Measurements from ENCODE around the gene TRAF3IP3. TPM values are rescaled to one million over a fixed set of nuclear protein-coding genes. Genes with fewer than 3 reads are reported as not detected.

TRAF3IP3 gene
- total RNA-seq, 1 donor from 2014 or later, result 0.85 TPM

DNA sequence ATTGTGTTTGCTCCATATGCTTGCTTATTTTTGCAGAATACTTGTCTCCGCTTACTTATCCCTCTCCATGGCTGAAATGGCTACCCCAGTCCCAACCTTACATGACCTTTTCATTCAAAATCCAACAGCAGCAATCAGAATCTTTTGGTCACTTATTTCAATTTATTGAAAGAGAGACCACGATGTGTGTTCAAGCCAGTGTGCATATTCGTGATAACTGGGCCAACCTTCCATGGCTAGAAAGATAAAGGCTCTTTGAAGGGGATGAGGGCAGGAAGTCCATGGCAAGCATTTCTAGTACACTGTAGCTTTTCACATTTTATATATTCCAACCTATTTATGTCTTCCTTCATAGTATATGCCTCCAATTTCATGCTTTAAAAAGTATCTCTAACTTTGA lies 28.1 kb upstream of the TRAF3IP3 start:
- H3K4me1 Mint-ChIP-seq, result peaks cover 2% of the 10 kb centered on the region
- H3K4me3 Mint-ChIP-seq, result no peak overlapping the region
- no peak for DNase-seq (ENCODE audit: low spot score in 2 of 2, unreplicated experiment in 2 of 2)
- H3K36me3 Mint-ChIP-seq, result no peaks in the 10 kb centered on the region
- H3K9me3 Mint-ChIP-seq, result no peaks in the 10 kb centered on the region
- peaks cover 13% of the 10 kb centered on the region for H3K27me3 Mint-ChIP-seq (ENCODE audit: low read depth)
- no peak overlapping the region for H3K27ac Mint-ChIP-seq
- TF ChIP-seq CTCF (IDR thresholded peaks at IDR 0.05; ENCODE audit: unreplicated experiment), result no peak

GRCh38 chr1:209728466-209728865 lies 27.4 kb upstream of the TRAF3IP3 start:
- Mint-ChIP-seq H3K27ac (no peak overlapping the region), H3K4me3 (no peak overlapping the region), H3K36me3 (no peaks in the 10 kb centered on the region), H3K4me1 (peaks cover 8% of the 10 kb centered on the region), H3K9me3 (no peaks in the 10 kb centered on the region), H3K27me3 (ENCODE audit: low read depth) (peaks cover 13% of the 10 kb centered on the region)
- DNase-seq (ENCODE audit: low spot score in 2 of 2, unreplicated experiment in 2 of 2), result no peak
- no peak for TF ChIP-seq CTCF (IDR thresholded peaks at IDR 0.05; ENCODE audit: unreplicated experiment)

DNA sequence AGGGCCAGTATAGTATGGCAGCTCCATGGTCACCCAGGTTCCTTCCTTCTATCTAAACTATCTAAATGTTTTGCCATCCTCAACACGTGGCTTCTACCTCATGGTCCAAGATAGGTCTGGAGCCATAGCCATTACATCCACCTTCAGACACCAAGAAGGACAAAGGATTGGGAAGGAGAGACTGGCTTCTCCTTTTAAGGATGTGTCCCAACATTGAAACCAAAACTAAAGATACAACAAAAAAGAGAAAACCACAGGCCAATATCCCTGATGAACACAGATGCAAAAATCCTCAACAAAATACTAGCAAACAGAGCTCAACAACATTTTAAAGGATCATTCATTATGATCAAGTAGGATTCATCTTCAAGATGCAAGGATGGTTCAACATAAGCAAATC lies 26.4 kb upstream of the TRAF3IP3 start:
- H3K36me3 Mint-ChIP-seq, result no peaks in the 10 kb centered on the region
- TF ChIP-seq CTCF (IDR thresholded peaks at IDR 0.05; ENCODE audit: unreplicated experiment), result no peak
- no peaks in the 10 kb centered on the region for H3K9me3 Mint-ChIP-seq

DNA sequence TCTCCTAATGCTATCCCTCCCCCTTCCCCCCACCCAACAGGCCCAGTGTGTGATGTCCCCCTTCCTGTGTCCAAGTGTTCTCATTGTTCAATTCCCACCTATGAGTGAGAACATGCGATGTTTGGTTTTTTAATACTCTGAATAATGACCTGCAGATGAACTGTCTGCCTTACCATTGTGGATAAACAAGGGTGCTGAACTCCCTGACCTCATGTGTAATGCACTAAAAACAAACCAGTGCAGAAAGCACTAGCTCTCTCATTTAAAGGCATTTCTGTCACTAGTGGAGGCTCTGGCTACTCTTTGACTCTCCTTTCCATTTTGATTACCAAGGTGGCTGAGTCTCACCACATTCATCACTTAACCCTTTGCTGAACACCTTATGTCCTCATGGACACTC lies 23.1 kb upstream of the TRAF3IP3 start:
- H3K9me3 Mint-ChIP-seq, result no peaks in the 10 kb centered on the region
- peaks cover 23% of the 10 kb centered on the region for H3K27me3 Mint-ChIP-seq (ENCODE audit: low read depth)
- TF ChIP-seq CTCF (IDR thresholded peaks at IDR 0.05; ENCODE audit: unreplicated experiment), result no peak
- peaks cover 22% of the 10 kb centered on the region for H3K4me1 Mint-ChIP-seq
- H3K27ac Mint-ChIP-seq, result no peak overlapping the region
- no peaks in the 10 kb centered on the region for H3K36me3 Mint-ChIP-seq
- no peak overlapping the region for H3K4me3 Mint-ChIP-seq
- no peak for DNase-seq (ENCODE audit: low spot score in 2 of 2, unreplicated experiment in 2 of 2)

More for the DNA sequence above, 26.4 kb upstream of the TRAF3IP3 start:
- H3K27me3 Mint-ChIP-seq (ENCODE audit: low read depth), result peaks cover 13% of the 10 kb centered on the region
- no peak overlapping the region for H3K27ac Mint-ChIP-seq
- no peak for DNase-seq (ENCODE audit: low spot score in 2 of 2, unreplicated experiment in 2 of 2)
- H3K4me3 Mint-ChIP-seq, result no peak overlapping the region
- peaks cover 16% of the 10 kb centered on the region for H3K4me1 Mint-ChIP-seq

GRCh38 chr1:209733409-209734192 lies 22.3 kb upstream of the TRAF3IP3 start:
- no peak overlapping the region for H3K4me3 Mint-ChIP-seq
- DNase-seq (ENCODE audit: low spot score in 2 of 2, unreplicated experiment in 2 of 2), result no peak
- peaks cover 25% of the 10 kb centered on the region for H3K27me3 Mint-ChIP-seq (ENCODE audit: low read depth)
- TF ChIP-seq CTCF (IDR thresholded peaks at IDR 0.05; ENCODE audit: unreplicated experiment), result no peak
- H3K4me1 Mint-ChIP-seq, result peaks cover 22% of the 10 kb centered on the region
- no peaks in the 10 kb centered on the region for H3K9me3 Mint-ChIP-seq
- H3K36me3 Mint-ChIP-seq, result no peaks in the 10 kb centered on the region
- H3K27ac Mint-ChIP-seq, result no peak overlapping the region

Data from mesothelial cell of epicardium (in vitro differentiated cells).